ENCODE measurements around the gene TIAL1.
"Not testable (repeated sequence)": the region's sequence is repeated elsewhere in the genome, so short reads cannot be mapped to it uniquely, and the experiment has no call there.

The TIAL1 gene, protein sequence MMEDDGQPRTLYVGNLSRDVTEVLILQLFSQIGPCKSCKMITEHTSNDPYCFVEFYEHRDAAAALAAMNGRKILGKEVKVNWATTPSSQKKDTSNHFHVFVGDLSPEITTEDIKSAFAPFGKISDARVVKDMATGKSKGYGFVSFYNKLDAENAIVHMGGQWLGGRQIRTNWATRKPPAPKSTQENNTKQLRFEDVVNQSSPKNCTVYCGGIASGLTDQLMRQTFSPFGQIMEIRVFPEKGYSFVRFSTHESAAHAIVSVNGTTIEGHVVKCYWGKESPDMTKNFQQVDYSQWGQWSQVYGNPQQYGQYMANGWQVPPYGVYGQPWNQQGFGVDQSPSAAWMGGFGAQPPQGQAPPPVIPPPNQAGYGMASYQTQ

DNA sequence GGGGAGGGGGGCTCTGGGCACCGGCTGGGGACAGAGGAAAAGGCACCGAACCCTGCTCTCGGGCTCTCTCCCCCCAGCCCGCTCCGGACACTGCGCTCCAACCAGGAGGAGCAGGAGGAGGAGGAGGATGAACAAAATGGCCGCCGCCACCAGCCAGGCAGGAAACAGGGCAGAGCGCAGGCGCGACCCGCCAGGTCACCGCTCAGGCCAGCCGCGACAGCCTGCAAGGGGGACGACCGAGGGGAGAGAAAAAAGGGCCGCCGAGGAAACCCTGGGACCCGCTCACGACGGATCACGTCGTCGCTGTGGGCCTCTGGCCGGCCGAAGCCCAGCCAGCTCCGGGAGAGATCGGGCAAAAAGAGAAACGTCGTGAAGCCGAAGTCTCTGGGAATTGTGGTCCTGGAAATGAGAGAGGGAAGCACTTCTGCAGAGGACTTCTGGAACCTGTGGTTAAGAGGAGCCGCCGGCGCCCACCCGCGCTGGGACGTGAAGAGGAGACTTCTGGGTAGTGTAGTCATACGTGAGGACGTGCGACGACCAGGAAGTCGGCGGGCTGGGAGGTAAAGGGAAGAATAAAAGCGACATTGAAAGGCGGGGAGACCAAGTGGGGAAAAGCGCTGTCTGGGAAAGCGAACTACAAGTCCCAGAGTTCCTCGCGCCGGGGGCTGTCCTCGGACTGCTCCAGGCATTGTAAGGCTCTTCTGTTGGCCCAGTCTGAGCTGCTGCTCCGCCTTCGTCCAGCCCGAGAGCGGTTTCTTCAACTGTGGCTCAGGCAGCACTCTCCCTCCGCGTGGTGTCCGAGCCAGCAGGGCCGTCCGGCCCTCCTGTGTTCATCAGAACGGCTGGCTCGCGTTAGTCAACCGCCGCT, at the start of gene TIAL1:
TIAL1 (minus strand) TSS at position 428 of the 868 bp plus-strand sequence. CDS start 499 bp downstream, outside the sequence.
- peak; percentile 95 for DNase-seq (ENCODE audit: low spot score)

DNA sequence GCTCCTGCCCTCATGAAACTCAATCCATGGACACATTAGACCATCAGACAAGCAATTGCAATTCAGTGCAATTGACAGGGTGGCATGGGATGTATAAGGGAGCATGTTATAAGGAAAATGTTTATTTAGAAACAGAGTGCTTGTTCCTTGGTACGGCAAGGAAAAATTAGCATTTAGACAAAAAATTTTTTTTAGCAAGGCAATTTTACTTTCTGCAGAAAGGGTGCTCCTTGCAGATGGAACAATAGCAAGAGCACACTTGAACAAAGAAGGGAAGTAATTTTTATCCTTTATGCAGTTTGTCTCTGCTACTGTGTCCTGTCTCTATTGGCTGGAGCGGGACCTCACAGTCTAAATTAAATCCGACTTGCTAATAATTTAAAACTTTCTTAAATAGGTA, 48.2 kb upstream of the TIAL1 start:
- no peak for DNase-seq (ENCODE audit: low spot score)

DNA sequence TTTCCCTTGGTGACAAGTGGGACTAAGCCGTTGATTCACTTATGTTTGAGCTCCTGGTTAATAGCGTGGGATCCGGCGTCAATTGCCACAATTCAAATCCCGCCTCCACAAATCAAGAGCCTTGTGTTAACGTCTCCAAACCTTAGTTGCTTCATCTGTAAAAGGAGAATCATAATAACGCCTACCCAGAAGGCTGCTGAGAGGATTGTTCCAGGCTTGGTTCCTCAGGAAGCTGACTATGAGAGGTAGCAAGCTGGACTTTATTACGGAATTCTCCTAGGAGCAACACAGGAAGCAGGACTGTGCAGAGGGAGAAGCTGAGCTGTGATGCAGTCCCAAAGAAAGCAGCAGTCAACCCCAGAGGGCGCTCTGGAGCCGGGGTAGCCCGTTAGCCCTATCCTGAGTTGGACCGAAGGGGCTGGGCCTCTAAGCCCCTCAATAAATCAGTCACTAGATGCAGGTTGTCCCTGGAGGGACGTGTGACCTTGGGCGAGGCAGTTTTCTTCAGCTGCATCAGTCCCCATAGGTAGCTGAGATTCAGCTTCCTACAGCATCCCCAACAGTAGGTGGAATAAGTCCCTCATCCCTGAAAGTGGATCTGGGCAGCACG, 47.5 kb upstream of the TIAL1 start:
- DNase-seq (ENCODE audit: low spot score) = peak; percentile 33

DNA sequence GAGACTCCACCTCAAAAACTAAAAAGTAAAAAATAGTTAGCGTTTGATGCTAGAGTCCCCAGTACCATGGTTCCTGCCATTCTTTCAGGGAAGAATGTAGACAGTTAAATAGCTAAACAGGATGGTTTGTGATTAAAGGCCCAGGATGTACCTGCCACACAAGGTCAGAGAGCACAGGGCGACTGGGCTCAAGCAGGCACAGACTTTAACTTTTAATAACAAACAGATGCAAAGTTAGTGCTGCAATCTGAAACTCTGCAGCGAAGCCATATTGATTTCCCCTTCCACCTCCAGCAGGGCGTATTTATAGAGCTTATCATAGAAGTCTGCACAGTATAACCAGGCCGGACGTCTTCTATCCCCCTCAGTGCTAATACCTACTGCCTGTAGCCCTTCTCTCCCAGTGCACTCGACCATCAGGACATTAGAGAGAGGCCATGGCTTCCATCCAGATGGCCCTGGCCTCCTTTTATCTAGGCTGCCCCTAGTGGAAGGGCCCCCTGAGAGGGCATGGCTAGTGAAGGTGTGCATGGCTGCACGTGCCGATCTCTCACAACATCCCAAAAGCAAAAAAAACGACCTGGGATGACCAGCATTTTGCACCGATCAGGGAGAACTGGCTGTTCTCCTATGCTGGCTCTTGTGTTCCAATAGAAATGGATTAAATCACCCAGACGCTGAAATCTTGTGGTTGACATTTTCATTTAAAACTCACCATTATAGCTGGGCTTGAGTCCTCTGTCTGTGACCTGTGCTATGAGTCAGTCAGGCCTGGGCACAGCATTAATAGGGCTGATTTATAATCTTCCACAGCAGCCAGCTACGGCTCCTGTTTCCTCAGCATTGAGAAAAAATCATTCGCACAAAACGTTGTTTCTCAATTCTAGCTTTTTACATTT, 46.8 kb upstream of the TIAL1 start:
- peak; percentile 68 for DNase-seq (ENCODE audit: low spot score)

DNA sequence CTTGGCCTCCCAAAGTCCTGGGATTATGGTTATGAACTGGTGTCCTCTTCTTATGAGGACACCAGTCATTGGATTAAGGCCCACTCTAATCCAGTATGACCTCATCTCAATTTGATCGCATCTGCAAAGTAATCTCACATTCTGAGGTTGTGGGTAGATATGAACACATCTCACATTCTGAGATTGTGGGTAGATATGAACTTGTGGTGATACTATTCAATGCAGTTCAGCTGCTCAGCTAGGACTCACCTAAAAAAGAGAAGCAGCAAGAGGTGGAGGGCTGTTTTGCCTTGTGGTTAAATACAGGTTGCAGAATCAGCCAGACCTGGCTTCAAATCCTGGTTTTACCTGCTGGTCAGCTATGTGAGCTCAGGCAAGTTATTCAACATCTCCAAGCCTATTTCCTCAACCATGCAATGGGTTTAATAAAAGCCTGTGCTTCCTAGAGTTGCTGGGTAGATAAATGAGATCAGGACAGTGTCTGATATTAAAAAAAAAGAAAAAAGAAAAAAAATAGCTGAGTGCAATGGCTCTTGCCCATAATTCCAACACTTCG, 45.9 kb upstream of the TIAL1 start:
- no peak for DNase-seq (ENCODE audit: low spot score)

DNA sequence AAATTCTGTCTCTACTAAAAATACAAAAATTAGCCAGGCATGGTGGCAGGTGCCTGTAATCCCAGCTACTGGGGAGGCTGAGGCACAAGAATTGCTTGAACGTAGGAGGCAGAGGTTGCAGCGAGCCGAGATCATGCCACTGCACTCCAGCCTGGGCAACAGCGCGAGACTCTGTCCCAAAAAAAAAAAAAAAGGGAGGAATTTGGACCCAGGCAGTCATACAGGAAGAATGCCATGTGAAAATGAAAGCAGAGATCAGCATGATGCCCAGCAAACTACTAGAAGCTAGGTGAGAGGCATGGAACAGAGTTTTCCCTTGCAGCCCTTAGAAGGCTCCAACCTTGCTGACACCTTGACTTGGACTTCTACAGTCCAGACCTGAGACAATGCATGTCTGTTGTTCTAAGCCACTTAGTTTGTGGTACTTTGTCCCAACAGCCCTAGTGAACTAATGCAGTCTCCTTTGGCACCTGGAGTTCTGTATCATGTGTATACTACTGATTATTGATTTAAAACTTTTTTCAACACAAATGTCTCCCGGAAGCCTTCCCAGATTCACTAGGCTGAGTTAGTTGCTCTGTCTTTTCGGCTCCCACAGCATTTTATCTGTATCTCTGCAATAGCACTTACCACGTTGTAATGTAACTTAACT, 44.2 kb upstream of the TIAL1 start:
- DNase-seq (ENCODE audit: low spot score) = no peak

DNA sequence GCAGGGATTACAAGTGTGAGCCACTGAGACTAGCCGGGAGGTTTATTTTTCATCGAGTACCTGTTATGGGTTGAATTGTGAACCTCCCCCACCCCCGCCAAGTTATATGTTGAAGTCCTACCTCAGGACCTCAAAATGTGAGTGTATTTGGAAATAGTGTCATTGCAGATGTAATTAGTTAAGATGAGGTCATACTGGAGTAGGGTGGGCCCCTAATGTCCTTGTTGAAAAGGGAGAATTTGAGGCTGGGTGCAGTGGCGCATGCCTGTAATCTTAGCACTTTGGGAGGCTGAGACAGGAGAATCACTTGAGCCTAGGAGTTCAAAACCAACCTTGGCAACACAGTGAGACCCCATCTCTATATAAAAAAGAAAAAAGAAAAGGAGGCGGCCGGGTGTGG, 43.6 kb upstream of the TIAL1 start:
- DNase-seq (ENCODE audit: low spot score) = no peak

DNA sequence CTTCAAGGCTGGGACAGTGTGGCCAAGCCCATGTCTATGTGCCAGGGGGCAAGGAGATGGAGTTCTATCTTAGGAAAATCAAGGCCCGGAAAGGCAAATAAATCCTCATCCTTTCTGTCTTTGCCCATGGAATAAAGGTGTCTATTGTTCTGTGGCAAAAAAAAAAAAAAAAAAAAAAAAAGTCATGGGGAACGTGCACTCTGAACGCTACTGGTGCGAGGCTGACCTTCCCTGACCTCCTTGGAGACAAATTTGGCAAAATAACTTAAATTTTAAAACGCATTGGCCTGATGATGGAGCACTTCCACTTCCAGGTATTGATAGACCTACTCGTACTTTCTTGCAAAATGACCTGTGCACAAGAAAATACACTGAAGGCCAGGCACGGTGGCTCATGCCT, 42.2 kb upstream of the TIAL1 start:
- DNase-seq (ENCODE audit: low spot score) = no peak

DNA sequence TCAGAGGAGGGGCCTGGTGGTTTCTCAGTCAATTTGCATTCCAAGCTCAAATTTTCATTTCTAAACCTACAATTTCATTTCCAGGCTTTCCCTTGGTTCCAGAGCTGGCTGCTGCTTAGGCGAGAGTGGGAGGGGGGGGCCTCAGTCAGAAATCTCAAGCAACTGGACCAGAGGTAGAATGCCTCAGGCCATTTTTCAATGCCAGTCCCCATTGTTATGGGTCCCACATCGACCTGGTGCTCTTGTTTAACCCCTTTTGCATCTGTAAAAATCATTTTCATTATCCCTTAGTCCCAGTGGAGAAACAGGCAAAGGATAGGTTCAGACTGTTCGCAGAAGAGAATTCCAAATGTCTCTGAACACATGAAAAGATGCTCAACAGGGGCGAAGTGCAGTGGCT, 40.9 kb upstream of the TIAL1 start:
- no peak for DNase-seq (ENCODE audit: low spot score)

DNA sequence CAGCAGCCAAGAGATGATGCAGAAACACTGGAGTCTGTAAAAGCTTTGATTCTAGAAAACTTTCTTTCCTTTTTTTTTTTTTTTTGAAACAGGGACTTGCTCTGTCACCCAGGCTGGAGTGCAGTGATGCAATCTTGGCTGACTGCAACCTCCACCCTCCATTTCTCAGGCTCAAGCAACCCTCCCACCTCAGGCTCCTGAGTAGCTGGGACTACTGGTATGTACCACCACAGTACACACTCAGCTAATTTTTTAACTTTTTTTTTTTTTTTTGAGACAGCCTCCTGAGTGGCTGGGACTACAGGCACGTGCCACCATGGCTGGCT, 37.4 kb upstream of the TIAL1 start:
- no peak for DNase-seq (ENCODE audit: low spot score)

DNA sequence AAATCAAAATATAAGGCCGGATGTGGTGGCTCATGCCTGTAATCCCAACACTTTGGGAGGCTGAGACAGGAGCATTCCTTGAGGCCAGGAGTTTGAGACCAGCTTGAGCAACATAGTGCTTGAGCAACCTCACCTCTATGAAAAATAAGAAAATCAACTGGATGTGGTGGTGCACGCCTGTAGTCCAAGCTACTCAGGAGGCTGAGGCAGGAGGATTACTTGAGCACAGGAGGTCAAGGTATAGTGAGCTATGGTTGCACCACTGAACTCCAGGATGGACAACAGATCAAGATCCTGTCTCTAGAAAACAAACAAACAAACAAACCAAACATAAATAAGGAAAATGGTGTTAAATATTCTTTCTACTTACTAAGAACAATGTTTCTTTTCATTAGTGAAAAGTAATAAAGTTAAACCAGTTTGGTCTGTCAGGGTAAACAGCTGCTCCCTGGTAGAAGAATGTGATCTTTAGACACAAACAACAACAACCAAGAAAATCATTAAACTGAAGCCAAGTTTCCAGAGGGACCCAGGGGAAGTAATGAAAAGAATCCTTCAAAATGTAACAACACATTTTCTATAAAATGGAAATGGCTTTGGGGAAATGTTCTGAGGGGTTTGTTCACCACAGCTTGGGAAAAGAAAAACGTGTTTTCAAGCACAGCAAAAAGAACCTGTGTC, 36.9 kb upstream of the TIAL1 start:
- DNase-seq (ENCODE audit: low spot score) = no peak

DNA sequence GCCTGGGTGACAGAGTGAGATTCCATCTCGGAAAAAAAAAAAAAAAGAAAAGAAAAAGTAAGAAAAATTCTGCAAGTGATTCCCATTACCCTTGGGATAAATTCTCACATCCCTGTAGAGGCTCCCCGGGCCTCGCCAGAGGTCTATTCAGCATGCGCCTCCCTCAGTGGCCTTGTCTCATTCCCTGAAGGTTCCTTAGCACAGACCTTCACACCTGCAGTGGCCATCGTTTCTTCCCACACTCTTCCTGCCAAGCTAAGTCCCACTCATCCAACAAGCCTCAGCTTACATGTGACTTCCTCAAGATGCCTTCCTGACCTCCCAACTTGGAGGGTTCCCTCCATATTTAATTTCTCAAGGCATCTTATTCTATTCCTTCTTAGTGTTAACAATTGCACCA, 33.5 kb upstream of the TIAL1 start:
- DNase-seq (ENCODE audit: low spot score) = no peak

DNA sequence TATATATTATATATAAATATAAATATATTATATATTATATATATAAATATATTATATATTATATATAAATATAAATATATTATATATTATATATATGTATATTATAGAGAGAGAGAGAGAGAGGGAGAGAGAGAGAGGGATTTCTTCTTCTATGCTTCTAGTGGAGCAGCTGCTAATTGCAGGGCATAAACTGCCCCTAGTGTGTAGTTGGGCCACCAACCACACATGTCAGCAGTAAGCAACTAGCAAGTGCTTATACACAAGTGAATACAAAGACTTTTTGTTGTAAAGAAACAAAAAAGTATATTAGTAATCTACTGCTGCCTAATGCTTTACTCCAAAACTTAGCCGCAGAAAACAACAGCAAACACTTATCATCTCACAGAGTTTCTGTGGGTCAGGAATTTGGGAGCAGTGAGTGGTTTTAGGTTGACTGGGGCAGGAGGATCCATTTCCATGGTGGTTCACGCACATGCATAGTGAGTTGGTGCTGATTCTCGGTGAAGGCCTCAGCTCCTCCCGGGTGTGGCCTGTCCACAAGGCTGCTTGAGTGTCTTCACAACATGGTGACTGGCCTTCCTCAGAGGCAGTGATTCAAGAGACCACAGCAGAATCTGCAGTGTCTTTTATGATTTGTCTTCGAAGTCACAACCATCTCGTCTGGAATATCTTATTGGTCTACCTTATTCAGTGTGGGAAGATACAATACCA, 29.0 kb upstream of the TIAL1 start:
- DNase-seq (ENCODE audit: low spot score) = no peak

DNA sequence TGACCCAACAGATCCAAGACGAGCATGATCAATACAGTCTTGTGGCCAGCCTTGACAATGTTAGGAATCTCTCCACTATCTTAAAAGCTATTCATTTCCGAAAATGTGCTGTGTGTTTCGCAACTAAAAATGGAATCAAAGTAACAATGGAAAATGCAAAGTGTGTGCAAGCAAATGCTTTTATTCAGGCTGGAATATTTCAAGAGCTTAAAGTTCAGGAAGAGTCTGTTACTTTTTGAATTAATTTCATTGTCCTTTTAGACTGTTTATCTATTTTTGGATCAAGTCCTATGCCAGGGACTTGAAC, 24.3 kb upstream of the TIAL1 start:
- no peak for DNase-seq (ENCODE audit: low spot score)

DNA sequence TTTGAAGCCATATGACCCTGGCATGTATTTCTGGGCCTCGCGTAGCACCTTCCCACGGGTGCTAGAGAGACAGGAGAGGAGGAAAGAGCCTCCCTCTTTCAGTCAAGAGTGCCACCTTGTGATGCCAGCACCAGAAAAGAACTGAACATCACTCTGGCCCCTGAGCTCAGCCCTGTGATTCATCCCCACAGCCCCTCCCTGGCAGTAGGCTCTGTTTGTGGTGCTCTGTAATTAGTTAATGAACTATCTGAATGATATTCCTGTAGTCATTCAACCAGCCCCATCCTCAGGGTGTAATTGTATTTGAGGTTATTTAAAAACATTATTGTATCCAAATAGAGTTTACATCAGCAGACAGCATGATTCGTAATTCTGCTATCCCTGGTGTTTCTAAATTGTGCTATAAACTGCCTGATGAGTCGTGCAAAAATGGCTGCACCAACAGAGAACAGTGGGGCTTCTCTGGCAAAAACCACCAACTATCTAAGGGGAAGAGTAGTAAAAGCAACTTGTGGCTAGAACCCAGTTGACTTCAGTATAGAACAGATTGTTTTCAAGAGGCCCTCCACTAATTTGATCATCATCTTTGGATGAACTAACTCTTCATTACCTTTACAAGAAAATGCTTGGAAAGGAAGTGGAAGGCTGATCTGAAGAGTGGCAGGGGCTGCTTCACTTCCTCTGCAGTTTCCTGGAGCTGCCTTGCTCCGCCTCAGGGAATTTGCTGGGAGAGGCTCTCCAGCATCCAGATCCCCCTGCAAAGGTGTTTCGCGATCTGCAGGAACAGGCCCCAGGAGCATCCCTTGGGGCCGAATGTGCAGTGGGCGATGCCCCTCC, 23.7 kb upstream of the TIAL1 start:
- DNase-seq (ENCODE audit: low spot score) = no peak

DNA sequence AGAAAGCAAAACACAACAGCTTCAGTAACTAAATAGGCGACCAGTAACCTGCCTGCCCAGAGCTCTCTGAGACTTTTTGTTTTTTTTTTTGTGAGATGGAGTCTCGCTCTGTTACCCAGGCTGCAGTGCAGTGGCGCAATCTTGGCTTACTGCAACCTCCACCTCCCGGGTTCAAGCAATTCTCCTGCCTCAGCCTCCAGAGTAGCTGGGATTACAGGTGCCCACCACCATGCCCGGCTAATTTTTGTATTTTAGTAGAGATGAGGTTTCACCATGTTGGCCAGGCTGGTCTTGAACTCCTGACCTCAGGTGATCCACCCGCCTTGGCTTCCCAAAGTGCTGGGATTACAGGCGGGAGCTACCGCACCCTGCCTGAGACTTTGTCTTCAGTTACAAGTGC, 23.0 kb upstream of the TIAL1 start:
- DNase-seq (ENCODE audit: low spot score) = not testable (repeated sequence)

DNA sequence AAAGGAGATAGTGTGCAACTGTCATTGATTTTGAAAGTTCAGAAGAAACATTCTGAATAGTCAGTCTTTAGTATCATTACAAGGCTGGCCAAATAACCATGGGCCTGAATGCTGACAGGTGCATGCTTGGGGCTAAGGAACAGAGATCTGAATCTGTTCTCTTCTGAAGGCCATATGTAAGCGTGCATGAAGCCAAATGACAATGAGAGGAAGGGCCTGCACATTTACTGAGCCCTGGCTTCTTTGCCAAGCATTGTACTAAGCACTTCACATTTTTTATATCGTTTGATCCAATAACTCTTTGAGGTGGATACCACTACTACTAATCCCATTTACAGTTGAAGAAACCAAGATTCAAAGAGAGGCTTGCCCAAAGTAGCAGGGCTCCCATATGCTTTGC, 22.5 kb upstream of the TIAL1 start:
- DNase-seq (ENCODE audit: low spot score) = no peak

DNA sequence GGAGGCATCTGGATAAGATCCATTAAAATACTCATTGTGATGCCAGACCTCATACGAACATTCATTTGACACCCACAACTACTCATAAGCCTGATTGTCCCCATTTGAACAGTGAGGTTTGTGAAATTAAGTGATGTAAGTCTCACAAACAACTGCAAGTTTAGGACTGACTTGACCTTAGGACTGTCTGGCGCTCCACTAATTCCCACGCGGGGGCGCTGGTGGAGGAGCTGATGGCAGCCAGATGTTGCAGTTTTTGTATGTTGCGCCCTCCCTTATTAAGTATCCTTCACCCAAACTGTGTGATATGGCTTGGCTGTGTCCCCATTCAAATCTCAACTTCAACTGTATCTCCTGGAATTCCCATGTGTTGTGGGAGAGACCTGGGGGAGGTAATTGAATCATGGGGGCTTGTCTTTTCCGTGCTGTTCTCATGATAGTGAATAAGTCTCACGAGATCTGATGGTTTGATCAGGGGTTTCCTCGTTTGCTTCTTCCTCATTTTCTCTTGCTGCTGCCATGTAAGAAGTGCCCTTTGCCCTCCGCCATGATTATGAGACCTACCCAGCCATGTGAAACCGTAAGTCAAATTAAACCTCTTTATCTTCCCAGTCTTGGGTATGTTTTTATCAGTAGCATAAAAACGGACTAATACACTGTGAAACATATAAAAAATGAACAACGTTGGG, 20.3 kb upstream of the TIAL1 start:
- DNase-seq (ENCODE audit: low spot score) = peak; percentile 35

DNA sequence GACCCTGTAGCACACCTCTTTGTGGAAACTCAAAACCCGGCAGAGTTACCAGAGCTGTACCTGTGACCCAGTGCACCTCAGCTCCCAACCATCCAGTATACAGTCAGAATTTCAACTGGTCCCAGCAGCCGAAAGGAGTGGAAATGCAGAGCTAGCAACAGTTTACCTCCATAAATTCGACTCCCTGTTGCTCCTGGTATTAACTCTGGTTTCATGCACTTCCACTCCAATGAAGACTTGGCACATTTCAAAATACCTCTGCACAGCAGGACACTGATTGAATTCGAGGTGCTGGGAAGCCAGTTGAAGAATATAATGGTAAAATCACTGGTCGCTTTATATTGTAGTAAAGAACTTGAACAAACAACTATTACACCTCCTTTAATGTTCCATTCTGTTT, 17.9 kb upstream of the TIAL1 start:
- DNase-seq (ENCODE audit: low spot score) = no peak

All from GM03348 (cell line).